Immature natural killer cell (primary cell): ENCODE measurements around the gene PDIA5. TPM values are rescaled to one million over a fixed set of nuclear protein-coding genes. Genes with fewer than 3 reads are reported as not detected.
A peak's percentile ranks its signal among the peaks of the same experiment; 100 is the strongest.

Experiments used
- DNase-seq, 3 donors: peaks; one replicate each; pipeline ENCODE4 v3.0.0; 2022; ENCODE audit warnings: mixed read lengths in 1 of 3
- H3K27ac Mint-ChIP-seq, 6 donors: one replicate each; pipeline ENCODE4 v1.8.0; 2020; ENCODE audit warnings: mixed read lengths in 6 of 6, mild to moderate bottlenecking in 5 of 6, inconsistent platforms in 4 of 6, moderate library complexity in 3 of 6
- H3K27me3 Mint-ChIP-seq, 3 donors: one replicate each; pipeline ENCODE4 v1.8.0; 2020 to 2021; ENCODE audit warnings: low read depth in 3 of 3, mild to moderate bottlenecking in 3 of 3, mixed read lengths in 3 of 3, moderate library complexity in 3 of 3, inconsistent platforms in 1 of 3
- H3K36me3 Mint-ChIP-seq, 3 donors: one replicate each; pipeline ENCODE4 v1.8.0; 2020; ENCODE audit warnings: mixed read lengths in 3 of 3, inconsistent platforms in 2 of 3, mild to moderate bottlenecking in 2 of 3
- H3K4me1 Mint-ChIP-seq, 2 donors: one replicate each; pipeline ENCODE4 v1.8.0; 2020; ENCODE audit warnings: inconsistent platforms in 2 of 2, mild to moderate bottlenecking in 2 of 2, mixed read lengths in 2 of 2, moderate library complexity in 1 of 2
- H3K4me3 Mint-ChIP-seq, 5 donors: one replicate each; pipeline ENCODE4 v1.8.0; 2020; ENCODE audit warnings: mild to moderate bottlenecking in 5 of 5, mixed read lengths in 5 of 5, inconsistent platforms in 3 of 5, moderate library complexity in 3 of 5
- H3K9me3 Mint-ChIP-seq, 6 donors: one replicate each; pipeline ENCODE4 v1.8.0; 2020; ENCODE audit warnings: mild to moderate bottlenecking in 6 of 6, mixed read lengths in 6 of 6, inconsistent platforms in 4 of 6, moderate library complexity in 3 of 6
- polyA plus RNA-seq, 3 donors: library from polyadenylated mRNA; unstranded; fragments of 300-500 nt; fragmentation: Illumina TruSeq; gene quantifications; one replicate each; pipeline ENCODE4 v1.2.3, GENCODE V29; 2021

Gene PDIA5
- polyA plus RNA-seq, 3 donors from 2014 or later = 0.74 to 1.3 TPM; not detected in 1

- no peaks in the 10 kb centered on the region for H3K9me3 Mint-ChIP-seq
- H3K4me1 Mint-ChIP-seq = no peaks in the 10 kb centered on the region
- no peak overlapping the region for H3K4me3 Mint-ChIP-seq
- no peak overlapping the region for H3K27ac Mint-ChIP-seq
- H3K27me3 Mint-ChIP-seq = peaks cover 0 to 2% (median 2%) of the 10 kb centered on the region in 3 donors
- DNase-seq = no peak
- no peaks in the 10 kb centered on the region for H3K36me3 Mint-ChIP-seq
Observed at GRCh38 chr3:123129532-123129931, 62.7 kb downstream of the PDIA5 start.

GRCh38 chr3:123130079-123130750 lies 63.4 kb downstream of the PDIA5 start:
- no peaks in the 10 kb centered on the region for H3K9me3 Mint-ChIP-seq
- no peak overlapping the region for H3K4me3 Mint-ChIP-seq
- DNase-seq = no peak
- H3K4me1 Mint-ChIP-seq = no peaks in the 10 kb centered on the region
- no peak overlapping the region for H3K27ac Mint-ChIP-seq
- peaks cover 0 to 2% (median 2%) of the 10 kb centered on the region in 3 donors for H3K27me3 Mint-ChIP-seq
- no peaks in the 10 kb centered on the region for H3K36me3 Mint-ChIP-seq

- Mint-ChIP-seq H3K36me3 (no peaks in the 10 kb centered on the region), H3K4me3 (no peak overlapping the region), H3K9me3 (no peaks in the 10 kb centered on the region), H3K27ac (no peak overlapping the region), H3K4me1 (no peaks in the 10 kb centered on the region), H3K27me3 (peaks cover 0 to 2% (median 0%) of the 10 kb centered on the region in 3 donors)
- no peak for DNase-seq
Observed at GRCh38 chr3:123134671-123135070, 67.8 kb downstream of the PDIA5 start.

GRCh38 chr3:123137001-123137400 lies 70.2 kb downstream of the PDIA5 start:
- Mint-ChIP-seq H3K36me3 (no peaks in the 10 kb centered on the region), H3K4me3 (no peak overlapping the region), H3K27ac (no peak overlapping the region), H3K9me3 (no peaks in the 10 kb centered on the region), H3K27me3 (peaks cover 0 to 2% (median 0%) of the 10 kb centered on the region in 3 donors), H3K4me1 (no peaks in the 10 kb centered on the region)
- DNase-seq = no peak

- H3K4me1 Mint-ChIP-seq = no peaks in the 10 kb centered on the region
- peaks cover 0 to 2% (median 0%) of the 10 kb centered on the region in 3 donors for H3K27me3 Mint-ChIP-seq
- no peaks in the 10 kb centered on the region for H3K9me3 Mint-ChIP-seq
- no peaks in the 10 kb centered on the region for H3K36me3 Mint-ChIP-seq
- H3K4me3 Mint-ChIP-seq = no peak overlapping the region
- no peak overlapping the region for H3K27ac Mint-ChIP-seq
- no peak for DNase-seq
Observed at GRCh38 chr3:123138839-123139444, 72.1 kb downstream of the PDIA5 start.

- no peak overlapping the region for H3K27ac Mint-ChIP-seq
- no peak overlapping the region for H3K4me3 Mint-ChIP-seq
- no peaks in the 10 kb centered on the region for H3K4me1 Mint-ChIP-seq
- no peak for DNase-seq
- no peaks in the 10 kb centered on the region for H3K9me3 Mint-ChIP-seq
- H3K27me3 Mint-ChIP-seq = peaks cover 0 to 2% (median 0%) of the 10 kb centered on the region in 3 donors
- H3K36me3 Mint-ChIP-seq = no peaks in the 10 kb centered on the region
Observed at GRCh38 chr3:123139522-123139921, 72.7 kb downstream of the PDIA5 start.

- H3K27me3 Mint-ChIP-seq = peaks cover 0 to 2% (median 0%) of the 10 kb centered on the region in 3 donors
- H3K4me1 Mint-ChIP-seq = no peaks in the 10 kb centered on the region
- H3K4me3 Mint-ChIP-seq = no peak overlapping the region
Observed at GRCh38 chr3:123140550-123140949, 73.7 kb downstream of the PDIA5 start.

GRCh38 chr3:123141276-123141675 lies 74.5 kb downstream of the PDIA5 start:
- H3K27me3 Mint-ChIP-seq = peaks cover 0 to 2% (median 0%) of the 10 kb centered on the region in 3 donors
- no peak overlapping the region for H3K27ac Mint-ChIP-seq

More at GRCh38 chr3:123140550-123140949, 73.7 kb downstream of the PDIA5 start:
- Mint-ChIP-seq H3K9me3 (no peaks in the 10 kb centered on the region), H3K36me3 (no peaks in the 10 kb centered on the region), H3K27ac (no peak overlapping the region)
- DNase-seq = no peak

GRCh38 chr3:123143669-123144411 lies 77.0 kb downstream of the PDIA5 start:
- no peak for DNase-seq
- Mint-ChIP-seq H3K4me3 (no peak overlapping the region), H3K9me3 (no peaks in the 10 kb centered on the region), H3K36me3 (no peaks in the 10 kb centered on the region), H3K27me3 (peaks cover 0 to 2% (median 2%) of the 10 kb centered on the region in 3 donors), H3K27ac (peak overlapping the region in 2 of 6 donors; percentile 11 to 37), H3K4me1 (no peaks in the 10 kb centered on the region)

More at GRCh38 chr3:123141276-123141675, 74.5 kb downstream of the PDIA5 start:
- H3K4me1 Mint-ChIP-seq = no peaks in the 10 kb centered on the region
- no peaks in the 10 kb centered on the region for H3K36me3 Mint-ChIP-seq
- no peak overlapping the region for H3K4me3 Mint-ChIP-seq
- H3K9me3 Mint-ChIP-seq = no peaks in the 10 kb centered on the region
- no peak for DNase-seq

- Mint-ChIP-seq H3K4me1 (no peaks in the 10 kb centered on the region), H3K4me3 (no peak overlapping the region), H3K36me3 (no peaks in the 10 kb centered on the region), H3K27me3 (peaks cover 0 to 2% (median 0%) of the 10 kb centered on the region in 3 donors), H3K9me3 (no peaks in the 10 kb centered on the region), H3K27ac (no peak overlapping the region)
- no peak for DNase-seq
Observed at GRCh38 chr3:123147754-123148535, 81.1 kb downstream of the PDIA5 start.

GRCh38 chr3:123148772-123149171 lies 81.9 kb downstream of the PDIA5 start:
- Mint-ChIP-seq H3K9me3 (no peaks in the 10 kb centered on the region), H3K4me3 (no peak overlapping the region), H3K27ac (peak overlapping the region in 1 of 6 donors; percentile 39), H3K36me3 (no peaks in the 10 kb centered on the region), H3K27me3 (peaks cover 0 to 2% (median 0%) of the 10 kb centered on the region in 3 donors), H3K4me1 (no peaks in the 10 kb centered on the region)
- no peak for DNase-seq

GRCh38 chr3:123149525-123149924 lies 82.7 kb downstream of the PDIA5 start:
- no peak for DNase-seq
- Mint-ChIP-seq H3K36me3 (no peaks in the 10 kb centered on the region), H3K27ac (peak overlapping the region in 1 of 6 donors; percentile 50), H3K4me1 (no peaks in the 10 kb centered on the region), H3K9me3 (no peaks in the 10 kb centered on the region), H3K27me3 (peaks cover 0 to 2% (median 0%) of the 10 kb centered on the region in 3 donors), H3K4me3 (no peak overlapping the region)

- Mint-ChIP-seq H3K4me1 (no peaks in the 10 kb centered on the region), H3K27me3 (peaks cover 0 to 4% (median 0%) of the 10 kb centered on the region in 3 donors), H3K27ac (no peak overlapping the region), H3K4me3 (no peak overlapping the region), H3K36me3 (no peaks in the 10 kb centered on the region), H3K9me3 (no peaks in the 10 kb centered on the region)
- no peak for DNase-seq
Observed at GRCh38 chr3:123150449-123151215, 83.8 kb downstream of the PDIA5 start.
